22Rv1 (cell line): ENCODE data around the gene DUS4L.

ENCODE experiments used
- ZFX ChIP-seq: fragments of 450-650 bp; IDR thresholded peaks from 2 replicates; pipeline ENCODE4 v1.6.1; 2017; ENCODE audit warnings: antibody characterized with exemption, borderline replicate concordance
- TF ChIP-seq, protein P1 (sequence below): fragments of 450-650 bp; IDR thresholded peaks from 2 replicates; pipeline ENCODE4 v1.5.1; 2017; ENCODE audit warnings: mild to moderate bottlenecking

DNA sequence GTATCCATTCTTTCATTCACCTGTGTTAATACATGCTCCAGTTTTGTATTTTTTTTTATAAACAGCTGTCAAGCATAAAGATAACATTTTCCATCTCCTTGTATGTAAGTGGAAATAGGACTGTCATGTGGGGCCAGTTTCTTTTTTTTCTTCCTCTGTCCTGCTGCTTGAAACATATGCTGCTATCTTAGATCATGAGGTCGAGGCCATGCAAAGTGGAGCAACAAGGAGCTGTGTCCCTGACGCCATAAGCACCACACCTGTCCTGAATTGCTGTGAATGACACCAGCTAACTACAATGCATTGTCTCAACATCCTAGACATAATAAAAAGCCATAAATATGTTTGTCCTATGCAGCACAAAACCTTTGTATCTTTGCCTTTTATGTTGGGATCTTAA, 59.1 kb downstream of the DUS4L start:
- TF ChIP-seq, protein P1, sequence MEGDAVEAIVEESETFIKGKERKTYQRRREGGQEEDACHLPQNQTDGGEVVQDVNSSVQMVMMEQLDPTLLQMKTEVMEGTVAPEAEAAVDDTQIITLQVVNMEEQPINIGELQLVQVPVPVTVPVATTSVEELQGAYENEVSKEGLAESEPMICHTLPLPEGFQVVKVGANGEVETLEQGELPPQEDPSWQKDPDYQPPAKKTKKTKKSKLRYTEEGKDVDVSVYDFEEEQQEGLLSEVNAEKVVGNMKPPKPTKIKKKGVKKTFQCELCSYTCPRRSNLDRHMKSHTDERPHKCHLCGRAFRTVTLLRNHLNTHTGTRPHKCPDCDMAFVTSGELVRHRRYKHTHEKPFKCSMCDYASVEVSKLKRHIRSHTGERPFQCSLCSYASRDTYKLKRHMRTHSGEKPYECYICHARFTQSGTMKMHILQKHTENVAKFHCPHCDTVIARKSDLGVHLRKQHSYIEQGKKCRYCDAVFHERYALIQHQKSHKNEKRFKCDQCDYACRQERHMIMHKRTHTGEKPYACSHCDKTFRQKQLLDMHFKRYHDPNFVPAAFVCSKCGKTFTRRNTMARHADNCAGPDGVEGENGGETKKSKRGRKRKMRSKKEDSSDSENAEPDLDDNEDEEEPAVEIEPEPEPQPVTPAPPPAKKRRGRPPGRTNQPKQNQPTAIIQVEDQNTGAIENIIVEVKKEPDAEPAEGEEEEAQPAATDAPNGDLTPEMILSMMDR = no peak
- TF ChIP-seq ZFX = no peak
